Prostate gland (tissue), 2 donors: Measurements from ENCODE around the gene MYO18B. TPM values are rescaled to one million over a fixed set of nuclear protein-coding genes. Genes with fewer than 3 reads are reported as not detected.

ENCODE experiments used
- DNase-seq: peaks from one replicate; pipeline ENCODE4 v3.0.0-alpha.2; 2019; ENCODE audit warnings: low spot score
- H3K27ac ChIP-seq, 2 donors: fragments of 200-600 bp; sonication (generic); 2 replicates each; pipeline ENCODE4 v1.5.1; 2017 to 2019
- H3K27me3 ChIP-seq: fragments of 200-600 bp; sonication (generic); replicated peaks from 2 replicates; pipeline ENCODE4 v1.5.1; 2019; ENCODE audit not compliant: insufficient read depth
- H3K36me3 ChIP-seq, 2 donors: fragments of 200-600 bp; sonication (generic); 1 replicate in 1 of 2; 2 replicates in 1 of 2; pipeline versions ENCODE4 v1.5.1 to v1.8.1; 2017 to 2019
- H3K4me1 ChIP-seq: fragments of 200-600 bp; sonication (generic); replicated peaks from 2 replicates; pipeline ENCODE4 v1.5.1; 2019
- H3K4me3 ChIP-seq, 2 donors: fragments of 200-600 bp; sonication (generic); 2 replicates each; pipeline ENCODE4 v1.5.1; 2017 to 2019
- H3K9me3 ChIP-seq: fragments of 200-600 bp; sonication (generic); 2 replicates; pipeline ENCODE4 v1.5.1; 2017
- POLR2A ChIP-seq: fragments of 450-650 bp; IDR thresholded peaks from one replicate; pipeline ENCODE4 v1.6.1; 2016; ENCODE audit warnings: antibody characterized with exemption, mild to moderate bottlenecking
- POLR2AphosphoS5 ChIP-seq: sonication (generic); formaldehyde crosslinking; IDR thresholded peaks from one replicate; pipeline ENCODE4 v1.6.1; 2017; ENCODE audit warnings: antibody characterized with exemption
- WGBS: methylation state at CpG from one replicate; pipeline ENCODE4 v1.1.5; 2018; 5-methylcytosine and 5-hydroxymethylcytosine counted together
- intact Hi-C: fragments of 100-400 bp; cut with DNase I; formaldehyde crosslinking; loops from one replicate; pipeline ENCODE4 v1.14.2; 2022
- total RNA-seq, 2 donors: library from RNA; depleted of rRNA; stranded (reverse); fragments of >200 nt; gene quantifications; one replicate each; pipeline ENCODE4 v1.1.0, GENCODE V29; 2016
- TF ChIP-seq, protein P1 (sequence below), 4 experiments: fragments of 200-600 bp in 2 of 4; fragments of 450-650 bp in 2 of 4; sonication (generic) in 2 of 4; IDR thresholded peaks; 1 replicate in 3 of 4; 2 replicates in 1 of 4; pipeline ENCODE4 v1.5.1; 2016 to 2019; ENCODE audit warnings: antibody characterized with exemption in 4 of 4, mild to moderate bottlenecking in 2 of 4, moderate library complexity in 2 of 4

MYO18B gene
- total RNA-seq, 2 donors from 2014 or later, result 3.1 to 7.1 TPM

- TF ChIP-seq, protein P1, sequence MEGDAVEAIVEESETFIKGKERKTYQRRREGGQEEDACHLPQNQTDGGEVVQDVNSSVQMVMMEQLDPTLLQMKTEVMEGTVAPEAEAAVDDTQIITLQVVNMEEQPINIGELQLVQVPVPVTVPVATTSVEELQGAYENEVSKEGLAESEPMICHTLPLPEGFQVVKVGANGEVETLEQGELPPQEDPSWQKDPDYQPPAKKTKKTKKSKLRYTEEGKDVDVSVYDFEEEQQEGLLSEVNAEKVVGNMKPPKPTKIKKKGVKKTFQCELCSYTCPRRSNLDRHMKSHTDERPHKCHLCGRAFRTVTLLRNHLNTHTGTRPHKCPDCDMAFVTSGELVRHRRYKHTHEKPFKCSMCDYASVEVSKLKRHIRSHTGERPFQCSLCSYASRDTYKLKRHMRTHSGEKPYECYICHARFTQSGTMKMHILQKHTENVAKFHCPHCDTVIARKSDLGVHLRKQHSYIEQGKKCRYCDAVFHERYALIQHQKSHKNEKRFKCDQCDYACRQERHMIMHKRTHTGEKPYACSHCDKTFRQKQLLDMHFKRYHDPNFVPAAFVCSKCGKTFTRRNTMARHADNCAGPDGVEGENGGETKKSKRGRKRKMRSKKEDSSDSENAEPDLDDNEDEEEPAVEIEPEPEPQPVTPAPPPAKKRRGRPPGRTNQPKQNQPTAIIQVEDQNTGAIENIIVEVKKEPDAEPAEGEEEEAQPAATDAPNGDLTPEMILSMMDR (IDR thresholded peaks at IDR 0.05), result no peak
- no peak for TF ChIP-seq POLR2AphosphoS5
- no peak for TF ChIP-seq POLR2A
- H3K27ac ChIP-seq, result no peak overlapping the region
- H3K27me3 ChIP-seq, result no peaks in the 10 kb centered on the region
- H3K4me3 ChIP-seq, result no peak overlapping the region
- intact Hi-C loops, result no loop called here
- DNase-seq, result no peak
- no peaks in the 10 kb centered on the region for H3K4me1 ChIP-seq
- H3K36me3 ChIP-seq, result no peaks in the 10 kb centered on the region
- H3K9me3 ChIP-seq, result no peaks in the 10 kb centered on the region
- WGBS, result 92% methylated on average over 5 of the region's 5 CpGs
Observed at GRCh38 chr22:25956801-25957200, 214.8 kb downstream of the MYO18B start.

GRCh38 chr22:25959818-25960774 is 218.1 kb downstream of the MYO18B start:
- Histone ChIP-seq H3K36me3 (no peaks in the 10 kb centered on the region), H3K27me3 (peaks cover 5% of the 10 kb centered on the region), H3K9me3 (no peaks in the 10 kb centered on the region), H3K4me1 (no peaks in the 10 kb centered on the region), H3K4me3 (no peak overlapping the region), H3K27ac (no peak overlapping the region)
- WGBS, result 85% methylated on average over 12 of the region's 12 CpGs
- TF ChIP-seq, protein P1 (IDR thresholded peaks at IDR 0.05), result no peak
- no peak for TF ChIP-seq POLR2A
- intact Hi-C loops, result no loop called here
- no peak for DNase-seq

DNA sequence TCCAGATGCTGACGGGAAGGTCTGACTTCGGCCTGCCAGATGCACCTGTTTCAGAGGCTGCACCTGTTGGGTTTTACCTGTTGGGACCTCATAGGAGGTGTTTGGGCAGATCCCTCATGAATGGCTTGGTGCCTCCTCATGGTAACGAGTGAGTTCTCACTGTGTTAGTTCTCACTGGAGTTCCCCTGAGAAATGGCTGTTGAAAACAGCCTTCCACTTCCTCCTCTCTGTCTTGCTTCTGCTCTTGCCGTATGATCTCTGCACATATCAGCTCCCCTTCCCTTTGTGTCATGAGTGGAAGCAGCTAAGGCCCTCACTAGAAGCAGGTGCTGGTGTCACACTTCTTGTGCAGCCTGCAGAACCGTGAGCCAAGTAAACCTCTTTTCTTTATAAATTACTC is 219.7 kb downstream of the MYO18B start:
- TF ChIP-seq POLR2A (no peak), POLR2AphosphoS5 (no peak)
- TF ChIP-seq, protein P1 (IDR thresholded peaks at IDR 0.05), result no peak
- no peak for DNase-seq
- no peak overlapping the region for H3K27ac ChIP-seq
- H3K4me1 ChIP-seq, result no peaks in the 10 kb centered on the region
- 86% methylated on average over 5 of the region's 5 CpGs for WGBS
- no peaks in the 10 kb centered on the region for H3K36me3 ChIP-seq
- no peaks in the 10 kb centered on the region for H3K9me3 ChIP-seq
- H3K27me3 ChIP-seq, result peaks cover 5% of the 10 kb centered on the region
- no peak overlapping the region for H3K4me3 ChIP-seq
- intact Hi-C loops, result no loop called here

GRCh38 chr22:25962711-25963110 is 220.7 kb downstream of the MYO18B start:
- H3K27ac ChIP-seq, result no peak overlapping the region
- intact Hi-C loops, result no loop called here
- TF ChIP-seq, protein P1 (IDR thresholded peaks at IDR 0.05), result no peak
- no peak for TF ChIP-seq POLR2AphosphoS5
- TF ChIP-seq POLR2A, result no peak
- peaks cover 5% of the 10 kb centered on the region for H3K27me3 ChIP-seq
- no peak for DNase-seq
- H3K9me3 ChIP-seq, result no peaks in the 10 kb centered on the region
- no peaks in the 10 kb centered on the region for H3K36me3 ChIP-seq
- no peaks in the 10 kb centered on the region for H3K4me1 ChIP-seq
- no peak overlapping the region for H3K4me3 ChIP-seq
- WGBS, result 90% methylated on average over 2 of the region's 2 CpGs
